Hepatocyte (in vitro differentiated cells): ENCODE results near the gene UNKL. TPM values are rescaled to one million over a fixed set of nuclear protein-coding genes. Genes with fewer than 3 reads are reported as not detected.
"Not testable (repeated sequence)": the region's sequence is repeated elsewhere in the genome, so short reads cannot be mapped to it uniquely, and the experiment has no call there.

Experiments
- DNase-seq: peaks from one replicate; pipeline ENCODE4 v3.0.0-alpha.2; 2016; ENCODE audit warnings: low spot score
- H2AFZ ChIP-seq: fragments of 200-600 bp; sonication (generic); 2 replicates; pipeline ENCODE4 v1.6.0; 2016; ENCODE audit warnings: antibody characterized with exemption, mild to moderate bottlenecking
- H3K27ac ChIP-seq: fragments of 200-600 bp; sonication (generic); 2 replicates; pipeline ENCODE4 v1.5.1; 2016; ENCODE audit warnings: mild to moderate bottlenecking
- H3K27me3 ChIP-seq: fragments of 200-600 bp; sonication (generic); 2 replicates; pipeline ENCODE4 v1.6.1; 2016
- H3K36me3 ChIP-seq: fragments of 200-600 bp; sonication (generic); replicated peaks from 2 replicates; pipeline ENCODE4 v1.5.1; 2016; ENCODE audit warnings: low read depth; ENCODE audit not compliant: insufficient read depth
- H3K4me1 ChIP-seq: fragments of 200-600 bp; sonication (generic); 2 replicates; pipeline ENCODE4 v1.5.1; 2016; ENCODE audit warnings: mild to moderate bottlenecking, moderate library complexity; ENCODE audit not compliant: insufficient read depth
- H3K4me2 ChIP-seq: fragments of 200-600 bp; sonication (generic); 2 replicates; pipeline ENCODE4 v1.6.0; 2016
- H3K4me3 ChIP-seq: fragments of 200-600 bp; sonication (generic); 2 replicates; pipeline ENCODE4 v1.5.1; 2016; ENCODE audit warnings: mild to moderate bottlenecking
- H3K79me2 ChIP-seq: fragments of 200-600 bp; sonication (generic); 2 replicates; pipeline ENCODE4 v1.6.0; 2017; ENCODE audit warnings: mild to moderate bottlenecking
- H3K9me2 ChIP-seq: fragments of 200-600 bp; sonication (generic); replicated peaks from 2 replicates; pipeline ENCODE4 v1.6.0; 2017; ENCODE audit warnings: mild to moderate bottlenecking; ENCODE audit not compliant: insufficient read depth
- H3K9me3 ChIP-seq: fragments of 200-600 bp; sonication (generic); 2 replicates; pipeline ENCODE4 v1.5.1; 2016; ENCODE audit warnings: low read depth, mild to moderate bottlenecking
- H4K20me1 ChIP-seq: fragments of 200-600 bp; sonication (generic); 2 replicates; pipeline ENCODE4 v1.6.0; 2016; ENCODE audit warnings: mild to moderate bottlenecking; ENCODE audit not compliant: insufficient read depth, poor library complexity, severe bottlenecking
- EZH2 ChIP-seq: fragments of 200-600 bp; sonication (generic); IDR thresholded peaks from 2 replicates; pipeline ENCODE4 v1.6.1; 2016; ENCODE audit warnings: antibody characterized with exemption, mild to moderate bottlenecking, borderline replicate concordance
- EZH2phosphoT487 ChIP-seq: fragments of 200-600 bp; sonication (generic); IDR thresholded peaks from one replicate; pipeline ENCODE4 v1.6.1; 2018; ENCODE audit warnings: antibody characterized with exemption, mild to moderate bottlenecking, low read depth, moderate library complexity; ENCODE audit not compliant: unreplicated experiment, severe bottlenecking
- WGBS: methylation state at CpG from one replicate; pipeline ENCODE4 v1.1.6; 2016; ENCODE audit warnings: low lambda C conversion rate; ENCODE audit errors: missing lambda C conversion rate; 5-methylcytosine and 5-hydroxymethylcytosine counted together
- polyA plus RNA-seq: library from polyadenylated mRNA; unstranded; fragments of >200 nt; fragmentation: Nextera tagmentation; extraction: Ambion mirVana; gene quantifications from 2 replicates; pipeline ENCODE4 v1.2.1, GENCODE V29; 2016
- total RNA-seq: library from RNA; depleted of rRNA; stranded (reverse); fragments of >200 nt; gene quantifications from 2 replicates; pipeline ENCODE4 v1.2.3, GENCODE V29; 2014
- TF ChIP-seq, protein P1 (sequence below): fragments of 200-600 bp; sonication (generic); IDR thresholded peaks from 2 replicates; pipeline ENCODE4 v1.5.1; 2016; ENCODE audit warnings: antibody characterized with exemption, mild to moderate bottlenecking; ENCODE audit not compliant: poor library complexity

Gene UNKL
- total and polyA plus RNA-seq, 2 experiments from 2014 or later = 8.5 to 10.3 TPM

DNA sequence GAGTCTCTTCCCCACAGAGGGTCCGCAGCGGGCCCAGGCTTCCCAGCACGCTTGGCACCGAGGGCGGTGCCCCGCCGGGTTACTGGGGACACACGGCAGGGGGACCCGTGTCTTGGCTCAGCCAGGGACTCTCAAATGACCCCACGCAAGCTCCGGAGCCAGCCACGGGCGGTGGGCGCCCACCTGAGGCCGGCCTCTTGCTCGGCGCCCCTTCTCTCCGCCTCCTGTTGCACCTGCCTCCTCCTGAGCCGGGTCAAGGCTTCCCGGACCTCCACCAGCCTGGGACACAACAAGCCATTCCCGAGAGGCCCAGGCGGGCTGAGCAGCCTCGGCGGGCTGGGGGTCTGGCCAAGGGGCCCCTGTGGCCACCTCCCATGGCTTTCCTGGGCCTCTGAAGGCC, 28.2 kb upstream of the UNKL start:
- Histone ChIP-seq H3K36me3 (no peaks in the 10 kb centered on the region), H3K4me2 (no peak overlapping the region), H3K4me3 (no peak overlapping the region), H4K20me1 (no peaks in the 10 kb centered on the region), H3K27ac (no peak overlapping the region), H3K27me3 (no peaks in the 10 kb centered on the region), H3K9me2 (no peaks in the 10 kb centered on the region), H3K4me1 (no peaks in the 10 kb centered on the region), H2AFZ (no peak overlapping the region), H3K9me3 (no peaks in the 10 kb centered on the region), H3K79me2 (no peaks in the 10 kb centered on the region)
- WGBS = 97% methylated on average over 24 of the region's 24 CpGs
- no peak for DNase-seq
- TF ChIP-seq EZH2phosphoT487 (no peak), EZH2 (no peak)
- TF ChIP-seq, protein P1, sequence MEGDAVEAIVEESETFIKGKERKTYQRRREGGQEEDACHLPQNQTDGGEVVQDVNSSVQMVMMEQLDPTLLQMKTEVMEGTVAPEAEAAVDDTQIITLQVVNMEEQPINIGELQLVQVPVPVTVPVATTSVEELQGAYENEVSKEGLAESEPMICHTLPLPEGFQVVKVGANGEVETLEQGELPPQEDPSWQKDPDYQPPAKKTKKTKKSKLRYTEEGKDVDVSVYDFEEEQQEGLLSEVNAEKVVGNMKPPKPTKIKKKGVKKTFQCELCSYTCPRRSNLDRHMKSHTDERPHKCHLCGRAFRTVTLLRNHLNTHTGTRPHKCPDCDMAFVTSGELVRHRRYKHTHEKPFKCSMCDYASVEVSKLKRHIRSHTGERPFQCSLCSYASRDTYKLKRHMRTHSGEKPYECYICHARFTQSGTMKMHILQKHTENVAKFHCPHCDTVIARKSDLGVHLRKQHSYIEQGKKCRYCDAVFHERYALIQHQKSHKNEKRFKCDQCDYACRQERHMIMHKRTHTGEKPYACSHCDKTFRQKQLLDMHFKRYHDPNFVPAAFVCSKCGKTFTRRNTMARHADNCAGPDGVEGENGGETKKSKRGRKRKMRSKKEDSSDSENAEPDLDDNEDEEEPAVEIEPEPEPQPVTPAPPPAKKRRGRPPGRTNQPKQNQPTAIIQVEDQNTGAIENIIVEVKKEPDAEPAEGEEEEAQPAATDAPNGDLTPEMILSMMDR = no peak

DNA sequence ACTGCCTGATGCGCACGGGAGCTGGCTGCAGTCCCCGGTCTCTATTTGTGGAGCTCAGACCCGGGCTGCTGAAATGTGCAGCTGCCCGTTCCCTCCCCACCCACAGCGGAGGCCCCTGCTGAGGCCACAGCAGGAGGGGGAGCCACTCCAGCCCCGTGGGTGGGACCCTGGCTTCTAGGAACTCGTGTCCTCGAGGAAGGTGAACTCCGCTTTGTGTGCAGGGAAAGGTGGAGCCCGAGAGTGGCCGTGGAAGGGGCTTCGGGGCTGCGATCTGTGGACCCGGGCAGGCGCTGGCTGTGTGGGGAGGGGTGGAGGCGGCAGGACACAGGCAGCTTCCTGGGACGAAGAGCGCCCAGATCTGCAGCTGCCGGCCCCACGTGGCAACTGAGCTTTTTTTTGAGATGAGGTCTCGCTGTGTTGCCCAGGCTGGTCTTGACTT, 26.9 kb upstream of the UNKL start:
- Histone ChIP-seq H3K9me2 (no peaks in the 10 kb centered on the region), H3K27ac (no peak overlapping the region), H3K4me2 (no peak overlapping the region), H4K20me1 (no peaks in the 10 kb centered on the region), H3K36me3 (no peaks in the 10 kb centered on the region), H2AFZ (no peak overlapping the region), H3K9me3 (no peaks in the 10 kb centered on the region), H3K4me1 (no peaks in the 10 kb centered on the region), H3K79me2 (no peaks in the 10 kb centered on the region), H3K27me3 (no peaks in the 10 kb centered on the region), H3K4me3 (no peak overlapping the region)
- TF ChIP-seq, protein P1 = no peak
- TF ChIP-seq EZH2 = no peak
- no peak for TF ChIP-seq EZH2phosphoT487
- 89% methylated on average over 22 of the region's 22 CpGs for WGBS
- no peak for DNase-seq

DNA sequence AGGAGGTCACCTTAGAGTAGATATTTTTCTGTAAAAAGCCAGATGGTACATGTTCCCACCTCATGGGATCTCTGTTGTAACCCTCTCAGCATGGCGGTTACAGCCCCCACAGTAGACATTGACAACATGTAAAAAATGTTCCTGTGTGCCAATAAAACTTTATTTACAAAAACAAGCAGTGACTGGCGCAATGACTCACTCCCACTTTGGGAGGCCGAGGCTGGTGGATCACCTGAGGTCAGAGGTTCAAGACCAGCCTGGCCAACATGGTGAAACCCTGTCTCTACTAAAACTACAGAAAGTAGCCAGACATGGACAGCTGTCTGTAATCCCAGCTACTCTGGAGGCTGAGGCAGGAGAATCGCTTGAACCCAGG, 25.2 kb upstream of the UNKL start:
- not testable (repeated sequence) for H3K4me1 ChIP-seq, H3K36me3 ChIP-seq, H3K79me2 ChIP-seq, H2AFZ ChIP-seq, DNase-seq, H3K27me3 ChIP-seq, H3K9me2 ChIP-seq, H4K20me1 ChIP-seq, H3K27ac ChIP-seq, H3K9me3 ChIP-seq, H3K4me2 ChIP-seq, H3K4me3 ChIP-seq
- WGBS = 92% methylated on average over 4 of the region's 4 CpGs

DNA sequence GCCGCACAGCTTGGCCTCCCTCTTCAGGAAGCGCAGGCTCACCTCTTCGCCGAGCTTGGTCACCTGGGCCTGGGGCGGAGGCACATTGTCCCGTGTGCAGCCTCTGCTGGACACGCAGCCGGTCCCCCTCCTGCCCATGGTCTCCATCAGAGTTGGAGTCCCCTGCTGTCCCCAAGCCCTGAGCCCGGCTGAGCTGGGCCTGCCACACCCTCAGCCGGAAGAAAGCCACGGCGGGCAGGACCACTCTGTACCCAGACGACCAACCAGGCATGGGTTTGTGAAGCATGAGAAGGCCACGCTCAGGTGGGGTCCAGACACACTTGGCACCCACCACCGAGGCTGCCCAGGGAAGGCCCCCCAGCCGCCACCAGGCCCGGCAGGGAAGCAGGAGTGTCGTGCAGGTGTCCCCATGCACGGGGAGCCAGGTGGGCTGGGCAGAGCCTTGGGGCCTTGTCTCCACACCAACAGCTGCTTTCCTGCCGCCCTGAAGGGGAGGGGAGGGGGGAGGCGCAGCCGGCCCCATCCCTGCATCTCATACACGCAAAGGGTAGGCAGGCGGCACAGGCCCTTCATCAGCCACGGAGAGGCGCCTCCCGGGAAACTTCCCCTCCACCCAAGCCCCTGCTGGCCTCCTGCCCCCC, 24.7 kb upstream of the UNKL start:
- Histone ChIP-seq H3K27ac (no peak overlapping the region), H3K4me2 (no peak overlapping the region), H3K79me2 (no peaks in the 10 kb centered on the region), H3K9me2 (no peaks in the 10 kb centered on the region), H3K9me3 (no peaks in the 10 kb centered on the region), H3K36me3 (no peaks in the 10 kb centered on the region), H3K4me3 (no peak overlapping the region), H3K27me3 (no peaks in the 10 kb centered on the region), H3K4me1 (no peaks in the 10 kb centered on the region), H4K20me1 (no peaks in the 10 kb centered on the region), H2AFZ (no peak overlapping the region)
- no peak for DNase-seq
- WGBS = 92% methylated on average over 27 of the region's 27 CpGs
- TF ChIP-seq EZH2 (no peak), EZH2phosphoT487 (no peak)
- TF ChIP-seq, protein P1 = no peak
